SU-DHL-6 (cell line): Measurements from ENCODE around the gene ANXA2.

ENCODE experiments used
- EZH2phosphoT487 ChIP-seq: fragments of 200-600 bp; sonication (generic), shearing (Covaris generic); conservative IDR thresholded peaks from 2 replicates; pipeline ENCODE4 v1.6.1; 2018; ENCODE audit warnings: mild to moderate bottlenecking, antibody characterized with exemption, low read length, moderate library complexity, mixed read lengths
- TF ChIP-seq, protein P1 (sequence below): fragments of 200-600 bp; sonication (generic); IDR thresholded peaks from one replicate; pipeline ENCODE4 v1.5.1; 2017; ENCODE audit warnings: antibody characterized with exemption, mild to moderate bottlenecking, low read length, moderate library complexity; ENCODE audit not compliant: insufficient read depth, poor library complexity, severe bottlenecking

DNA sequence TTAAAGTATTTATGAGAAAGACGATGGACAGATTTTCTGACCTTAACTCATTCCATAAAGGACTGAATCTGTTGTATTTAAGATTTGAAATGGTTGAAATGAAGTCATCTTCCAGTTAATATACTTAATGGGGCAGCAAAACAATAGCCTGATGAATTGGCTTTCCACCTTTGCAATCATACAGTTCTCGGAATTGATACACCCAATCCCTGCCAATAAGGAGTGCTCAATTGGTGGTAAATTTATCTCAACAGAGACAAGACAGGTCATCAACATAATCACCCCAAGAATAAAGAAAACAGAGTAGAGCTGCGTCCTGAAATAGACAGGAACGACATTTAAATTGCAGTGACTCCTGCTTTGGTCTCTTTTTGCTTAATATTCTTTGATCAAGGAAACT lies 11.2 kb downstream of the ANXA2 start:
- TF ChIP-seq, protein P1, sequence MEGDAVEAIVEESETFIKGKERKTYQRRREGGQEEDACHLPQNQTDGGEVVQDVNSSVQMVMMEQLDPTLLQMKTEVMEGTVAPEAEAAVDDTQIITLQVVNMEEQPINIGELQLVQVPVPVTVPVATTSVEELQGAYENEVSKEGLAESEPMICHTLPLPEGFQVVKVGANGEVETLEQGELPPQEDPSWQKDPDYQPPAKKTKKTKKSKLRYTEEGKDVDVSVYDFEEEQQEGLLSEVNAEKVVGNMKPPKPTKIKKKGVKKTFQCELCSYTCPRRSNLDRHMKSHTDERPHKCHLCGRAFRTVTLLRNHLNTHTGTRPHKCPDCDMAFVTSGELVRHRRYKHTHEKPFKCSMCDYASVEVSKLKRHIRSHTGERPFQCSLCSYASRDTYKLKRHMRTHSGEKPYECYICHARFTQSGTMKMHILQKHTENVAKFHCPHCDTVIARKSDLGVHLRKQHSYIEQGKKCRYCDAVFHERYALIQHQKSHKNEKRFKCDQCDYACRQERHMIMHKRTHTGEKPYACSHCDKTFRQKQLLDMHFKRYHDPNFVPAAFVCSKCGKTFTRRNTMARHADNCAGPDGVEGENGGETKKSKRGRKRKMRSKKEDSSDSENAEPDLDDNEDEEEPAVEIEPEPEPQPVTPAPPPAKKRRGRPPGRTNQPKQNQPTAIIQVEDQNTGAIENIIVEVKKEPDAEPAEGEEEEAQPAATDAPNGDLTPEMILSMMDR: no peak
- TF ChIP-seq EZH2phosphoT487: no peak
